ENCODE data around the gene DPEP2. TPM values are rescaled to one million over a fixed set of nuclear protein-coding genes. Genes with fewer than 3 reads are reported as not detected.

The DPEP2 gene
- total and polyA plus RNA-seq, 2 of the 13 experiments (the other 11 are each of a cell fraction or from before 2014, with no cell fraction given): 0.18 TPM; not detected in 1

DNA sequence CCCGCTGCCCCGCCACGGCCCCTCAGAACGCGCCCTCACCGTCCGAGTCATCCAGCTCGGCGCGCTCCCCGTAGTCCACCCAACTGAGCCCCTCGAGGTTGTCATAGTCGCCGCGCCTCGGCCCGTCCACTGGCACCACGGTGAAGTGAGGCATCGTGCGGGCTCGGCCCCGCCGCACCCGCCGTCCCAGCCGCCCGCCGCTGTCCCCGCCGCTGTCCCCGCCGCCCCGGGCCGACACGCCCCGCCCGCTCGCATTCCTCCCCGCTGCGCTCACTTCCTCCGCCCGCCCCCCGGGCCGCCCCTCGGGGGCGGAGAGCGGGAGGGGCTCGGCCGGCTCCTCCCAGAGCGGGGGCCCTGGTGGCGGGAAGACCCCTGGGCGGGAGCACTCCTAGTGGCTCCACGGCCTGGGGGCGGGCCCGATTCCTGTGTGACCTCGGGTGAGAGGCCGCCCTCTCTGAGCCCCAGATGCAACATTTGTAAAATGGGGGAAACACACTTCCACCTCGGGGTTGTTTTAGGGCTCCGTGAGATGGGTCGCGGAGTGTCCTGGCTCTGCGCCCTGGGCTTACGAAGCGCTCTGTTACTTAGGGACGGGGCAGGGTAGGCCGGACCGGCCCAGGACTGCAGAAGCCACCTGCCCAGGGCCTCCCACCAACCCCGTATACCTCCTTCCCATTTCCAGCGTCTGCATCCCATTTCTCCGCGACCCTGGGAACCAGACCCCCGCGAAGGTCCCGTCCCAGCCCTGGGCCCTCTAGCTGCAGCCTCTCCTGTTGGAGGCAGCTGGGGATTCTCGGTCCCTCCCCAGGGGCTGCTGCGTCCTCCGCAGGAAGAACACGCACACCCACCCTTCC lies 30.7 kb downstream of the DPEP2 start, which contains the start of gene SLC12A4 (continued):
- TF ChIP-seq, protein P1, sequence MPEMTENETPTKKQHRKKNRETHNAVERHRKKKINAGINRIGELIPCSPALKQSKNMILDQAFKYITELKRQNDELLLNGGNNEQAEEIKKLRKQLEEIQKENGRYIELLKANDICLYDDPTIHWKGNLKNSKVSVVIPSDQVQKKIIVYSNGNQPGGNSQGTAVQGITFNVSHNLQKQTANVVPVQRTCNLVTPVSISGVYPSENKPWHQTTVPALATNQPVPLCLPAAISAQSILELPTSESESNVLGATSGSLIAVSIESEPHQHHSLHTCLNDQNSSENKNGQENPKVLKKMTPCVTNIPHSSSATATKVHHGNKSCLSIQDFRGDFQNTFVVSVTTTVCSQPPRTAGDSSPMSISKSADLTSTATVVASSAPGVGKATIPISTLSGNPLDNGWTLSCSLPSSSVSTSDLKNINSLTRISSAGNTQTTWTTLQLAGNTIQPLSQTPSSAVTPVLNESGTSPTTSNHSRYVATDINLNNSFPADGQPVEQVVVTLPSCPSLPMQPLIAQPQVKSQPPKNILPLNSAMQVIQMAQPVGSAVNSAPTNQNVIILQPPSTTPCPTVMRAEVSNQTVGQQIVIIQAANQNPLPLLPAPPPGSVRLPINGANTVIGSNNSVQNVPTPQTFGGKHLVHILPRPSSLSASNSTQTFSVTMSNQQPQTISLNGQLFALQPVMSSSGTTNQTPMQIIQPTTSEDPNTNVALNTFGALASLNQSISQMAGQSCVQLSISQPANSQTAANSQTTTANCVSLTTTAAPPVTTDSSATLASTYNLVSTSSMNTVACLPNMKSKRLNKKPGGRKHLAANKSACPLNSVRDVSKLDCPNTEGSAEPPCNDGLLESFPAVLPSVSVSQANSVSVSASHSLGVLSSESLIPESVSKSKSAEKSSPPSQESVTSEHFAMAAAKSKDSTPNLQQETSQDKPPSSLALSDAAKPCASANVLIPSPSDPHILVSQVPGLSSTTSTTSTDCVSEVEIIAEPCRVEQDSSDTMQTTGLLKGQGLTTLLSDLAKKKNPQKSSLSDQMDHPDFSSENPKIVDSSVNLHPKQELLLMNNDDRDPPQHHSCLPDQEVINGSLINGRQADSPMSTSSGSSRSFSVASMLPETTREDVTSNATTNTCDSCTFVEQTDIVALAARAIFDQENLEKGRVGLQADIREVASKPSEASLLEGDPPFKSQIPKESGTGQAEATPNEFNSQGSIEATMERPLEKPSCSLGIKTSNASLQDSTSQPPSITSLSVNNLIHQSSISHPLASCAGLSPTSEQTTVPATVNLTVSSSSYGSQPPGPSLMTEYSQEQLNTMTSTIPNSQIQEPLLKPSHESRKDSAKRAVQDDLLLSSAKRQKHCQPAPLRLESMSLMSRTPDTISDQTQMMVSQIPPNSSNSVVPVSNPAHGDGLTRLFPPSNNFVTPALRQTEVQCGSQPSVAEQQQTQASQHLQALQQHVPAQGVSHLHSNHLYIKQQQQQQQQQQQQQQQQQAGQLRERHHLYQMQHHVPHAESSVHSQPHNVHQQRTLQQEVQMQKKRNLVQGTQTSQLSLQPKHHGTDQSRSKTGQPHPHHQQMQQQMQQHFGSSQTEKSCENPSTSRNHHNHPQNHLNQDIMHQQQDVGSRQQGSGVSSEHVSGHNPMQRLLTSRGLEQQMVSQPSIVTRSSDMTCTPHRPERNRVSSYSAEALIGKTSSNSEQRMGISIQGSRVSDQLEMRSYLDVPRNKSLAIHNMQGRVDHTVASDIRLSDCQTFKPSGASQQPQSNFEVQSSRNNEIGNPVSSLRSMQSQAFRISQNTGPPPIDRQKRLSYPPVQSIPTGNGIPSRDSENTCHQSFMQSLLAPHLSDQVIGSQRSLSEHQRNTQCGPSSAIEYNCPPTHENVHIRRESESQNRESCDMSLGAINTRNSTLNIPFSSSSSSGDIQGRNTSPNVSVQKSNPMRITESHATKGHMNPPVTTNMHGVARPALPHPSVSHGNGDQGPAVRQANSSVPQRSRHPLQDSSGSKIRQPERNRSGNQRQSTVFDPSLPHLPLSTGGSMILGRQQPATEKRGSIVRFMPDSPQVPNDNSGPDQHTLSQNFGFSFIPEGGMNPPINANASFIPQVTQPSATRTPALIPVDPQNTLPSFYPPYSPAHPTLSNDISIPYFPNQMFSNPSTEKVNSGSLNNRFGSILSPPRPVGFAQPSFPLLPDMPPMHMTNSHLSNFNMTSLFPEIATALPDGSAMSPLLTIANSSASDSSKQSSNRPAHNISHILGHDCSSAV (CRISPR knock-in tag; IDR thresholded peaks at IDR 0.05; ENCODE audit: borderline replicate concordance): no peak
- TF ChIP-seq, protein P2, sequence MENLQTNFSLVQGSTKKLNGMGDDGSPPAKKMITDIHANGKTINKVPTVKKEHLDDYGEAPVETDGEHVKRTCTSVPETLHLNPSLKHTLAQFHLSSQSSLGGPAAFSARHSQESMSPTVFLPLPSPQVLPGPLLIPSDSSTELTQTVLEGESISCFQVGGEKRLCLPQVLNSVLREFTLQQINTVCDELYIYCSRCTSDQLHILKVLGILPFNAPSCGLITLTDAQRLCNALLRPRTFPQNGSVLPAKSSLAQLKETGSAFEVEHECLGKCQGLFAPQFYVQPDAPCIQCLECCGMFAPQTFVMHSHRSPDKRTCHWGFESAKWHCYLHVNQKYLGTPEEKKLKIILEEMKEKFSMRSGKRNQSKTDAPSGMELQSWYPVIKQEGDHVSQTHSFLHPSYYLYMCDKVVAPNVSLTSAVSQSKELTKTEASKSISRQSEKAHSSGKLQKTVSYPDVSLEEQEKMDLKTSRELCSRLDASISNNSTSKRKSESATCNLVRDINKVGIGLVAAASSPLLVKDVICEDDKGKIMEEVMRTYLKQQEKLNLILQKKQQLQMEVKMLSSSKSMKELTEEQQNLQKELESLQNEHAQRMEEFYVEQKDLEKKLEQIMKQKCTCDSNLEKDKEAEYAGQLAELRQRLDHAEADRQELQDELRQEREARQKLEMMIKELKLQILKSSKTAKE (CRISPR knock-in tag; IDR thresholded peaks at IDR 0.05; ENCODE audit: borderline replicate concordance): no peak; the same call in 1 of the 2 replicates
- TF ChIP-seq TAF1 (CRISPR knock-in tag; IDR thresholded peaks at IDR 0.05): peak; percentile 67
- no peak for TF ChIP-seq SATB2 (CRISPR knock-in tag; IDR thresholded peaks at IDR 0.05)
- no peak for TF ChIP-seq ZNF12 (CRISPR knock-in tag; IDR thresholded peaks at IDR 0.05)
- no peak; the same call in 1 of the 2 replicates for TF ChIP-seq ZNF3 (CRISPR knock-in tag; IDR thresholded peaks at IDR 0.05)
- peak; percentile 65 for TF ChIP-seq ZMYM4 (CRISPR knock-in tag; IDR thresholded peaks at IDR 0.05)
- TF ChIP-seq HMGXB4 (CRISPR knock-in tag; IDR thresholded peaks at IDR 0.05; ENCODE audit: borderline replicate concordance in 1 of 2, low read depth in 1 of 2): peak; percentile 49 to 74; a peak in 2 of 4 replicates
- no peak for TF ChIP-seq NCOA1 (CRISPR knock-in tag; IDR thresholded peaks at IDR 0.05)
- 0 out of 2 replicates have a peak, but pooled peaks have one; percentile 27 for TF ChIP-seq ZNF629 (CRISPR knock-in tag; conservative IDR thresholded peaks at IDR 0.05)
- 0 out of 2 replicates have a peak, but pooled peaks have one; percentile 17 for TF ChIP-seq KDM6A (CRISPR knock-in tag; IDR thresholded peaks at IDR 0.05; ENCODE audit: low read depth)
- no peak for TF ChIP-seq KDM5A (IDR thresholded peaks at IDR 0.05; ENCODE audit: borderline replicate concordance, low read length)
- TF ChIP-seq ESRRA (CRISPR knock-in tag; IDR thresholded peaks at IDR 0.05; ENCODE audit: low read depth): no peak
- TF ChIP-seq HINFP (CRISPR knock-in tag; IDR thresholded peaks at IDR 0.05; ENCODE audit: low read depth): peak; percentile 42; the same call in 1 of the 2 replicates

Data from HepG2 (cell line).